Nephron (organoid): Measurements from ENCODE around the gene CSK.

Experiments used
- H3K27ac Mint-ChIP-seq, 3 experiments: 2 replicates each; pipeline ENCODE4 v1.8.0; 2020; ENCODE audit warnings: mixed read lengths in 3 of 3, mild to moderate bottlenecking in 2 of 3, moderate library complexity in 1 of 3
- H3K27me3 Mint-ChIP-seq: 2 replicates; pipeline ENCODE4 v1.8.0; 2021; ENCODE audit warnings: low read depth, mild to moderate bottlenecking, moderate library complexity, mixed read lengths
- H3K36me3 Mint-ChIP-seq: 2 replicates; pipeline ENCODE4 v1.8.0; 2020; ENCODE audit warnings: low read depth, mixed read lengths
- H3K4me1 Mint-ChIP-seq: 2 replicates; pipeline ENCODE4 v1.8.0; 2020; ENCODE audit warnings: mixed read lengths
- H3K4me3 Mint-ChIP-seq, 3 experiments: 2 replicates each; pipeline ENCODE4 v1.8.0; 2020; ENCODE audit warnings: mild to moderate bottlenecking in 3 of 3, mixed read lengths in 3 of 3, moderate library complexity in 2 of 3
- H3K9me3 Mint-ChIP-seq: 2 replicates; pipeline ENCODE4 v1.8.0; 2020; ENCODE audit warnings: mixed read lengths
- CTCF ChIP-seq, 3 experiments: fragments of 200-600 bp; sonication (generic); IDR thresholded peaks; one replicate each; pipeline ENCODE4 v1.5.0; 2021; ENCODE audit warnings: antibody characterized with exemption in 3 of 3; ENCODE audit not compliant: unreplicated experiment in 3 of 3

Gene CSK

GRCh38 chr15:74804935-74805334 is 23.1 kb downstream of the CSK start:
- Mint-ChIP-seq H3K4me1 (peaks cover 8% of the 10 kb centered on the region), H3K36me3 (peaks cover 14% of the 10 kb centered on the region), H3K4me3 (no peak overlapping the region), H3K27me3 (peaks cover 5% of the 10 kb centered on the region), H3K9me3 (no peaks in the 10 kb centered on the region), H3K27ac (no peak overlapping the region)
- TF ChIP-seq CTCF (IDR thresholded peaks at IDR 0.05; ENCODE audit: unreplicated experiment in 3 of 3): no peak

GRCh38 chr15:74807282-74807681 is 25.4 kb downstream of the CSK start:
- Mint-ChIP-seq H3K4me1 (peaks cover 8% of the 10 kb centered on the region), H3K4me3 (no peak overlapping the region), H3K36me3 (peaks cover 11% of the 10 kb centered on the region), H3K27me3 (peaks cover 9% of the 10 kb centered on the region), H3K27ac (peak overlapping the region in 1 of 3 experiments; percentile 39), H3K9me3 (no peaks in the 10 kb centered on the region)
- no peak for TF ChIP-seq CTCF (IDR thresholded peaks at IDR 0.05; ENCODE audit: unreplicated experiment in 3 of 3)

- no peak overlapping the region for H3K27ac Mint-ChIP-seq
- H3K27me3 Mint-ChIP-seq: peaks cover 9% of the 10 kb centered on the region
- TF ChIP-seq CTCF (IDR thresholded peaks at IDR 0.05; ENCODE audit: unreplicated experiment in 3 of 3): no peak
- H3K36me3 Mint-ChIP-seq: peaks cover 11% of the 10 kb centered on the region
- no peaks in the 10 kb centered on the region for H3K9me3 Mint-ChIP-seq
- H3K4me1 Mint-ChIP-seq: peaks cover 8% of the 10 kb centered on the region
- no peak overlapping the region for H3K4me3 Mint-ChIP-seq
These were observed 26.4 kb downstream of the CSK start for GRCh38 chr15:74808078-74808839.

GRCh38 chr15:74808840-74809229 is 27.0 kb downstream of the CSK start:
- H3K9me3 Mint-ChIP-seq: no peaks in the 10 kb centered on the region
- no peak for TF ChIP-seq CTCF (IDR thresholded peaks at IDR 0.05; ENCODE audit: unreplicated experiment in 3 of 3)
- peaks cover 10% of the 10 kb centered on the region for H3K36me3 Mint-ChIP-seq

GRCh38 chr15:74809242-74809641 is 27.4 kb downstream of the CSK start:
- Mint-ChIP-seq H3K27me3 (peaks cover 9% of the 10 kb centered on the region), H3K27ac (no peak overlapping the region), H3K4me3 (no peak overlapping the region), H3K4me1 (peaks cover 8% of the 10 kb centered on the region), H3K36me3 (peaks cover 6% of the 10 kb centered on the region), H3K9me3 (no peaks in the 10 kb centered on the region)
- TF ChIP-seq CTCF (IDR thresholded peaks at IDR 0.05; ENCODE audit: unreplicated experiment in 3 of 3): no peak

More at GRCh38 chr15:74808840-74809229, 27.0 kb downstream of the CSK start:
- Mint-ChIP-seq H3K4me3 (no peak overlapping the region), H3K27ac (no peak overlapping the region), H3K27me3 (peaks cover 9% of the 10 kb centered on the region), H3K4me1 (peaks cover 8% of the 10 kb centered on the region)

- TF ChIP-seq CTCF (IDR thresholded peaks at IDR 0.05; ENCODE audit: unreplicated experiment in 3 of 3): no peak
- Mint-ChIP-seq H3K4me1 (peaks cover 8% of the 10 kb centered on the region), H3K27ac (no peak overlapping the region), H3K4me3 (no peak overlapping the region), H3K9me3 (no peaks in the 10 kb centered on the region), H3K36me3 (peaks cover 1% of the 10 kb centered on the region), H3K27me3 (peaks cover 9% of the 10 kb centered on the region)
These were observed 28.1 kb downstream of the CSK start for GRCh38 chr15:74809956-74810355.
